Measurements from ENCODE around the gene AATF.

GRCh38 chr17:36944553-36944952 lies 4.2 kb upstream of the AATF start:
- TF ChIP-seq, protein P1, sequence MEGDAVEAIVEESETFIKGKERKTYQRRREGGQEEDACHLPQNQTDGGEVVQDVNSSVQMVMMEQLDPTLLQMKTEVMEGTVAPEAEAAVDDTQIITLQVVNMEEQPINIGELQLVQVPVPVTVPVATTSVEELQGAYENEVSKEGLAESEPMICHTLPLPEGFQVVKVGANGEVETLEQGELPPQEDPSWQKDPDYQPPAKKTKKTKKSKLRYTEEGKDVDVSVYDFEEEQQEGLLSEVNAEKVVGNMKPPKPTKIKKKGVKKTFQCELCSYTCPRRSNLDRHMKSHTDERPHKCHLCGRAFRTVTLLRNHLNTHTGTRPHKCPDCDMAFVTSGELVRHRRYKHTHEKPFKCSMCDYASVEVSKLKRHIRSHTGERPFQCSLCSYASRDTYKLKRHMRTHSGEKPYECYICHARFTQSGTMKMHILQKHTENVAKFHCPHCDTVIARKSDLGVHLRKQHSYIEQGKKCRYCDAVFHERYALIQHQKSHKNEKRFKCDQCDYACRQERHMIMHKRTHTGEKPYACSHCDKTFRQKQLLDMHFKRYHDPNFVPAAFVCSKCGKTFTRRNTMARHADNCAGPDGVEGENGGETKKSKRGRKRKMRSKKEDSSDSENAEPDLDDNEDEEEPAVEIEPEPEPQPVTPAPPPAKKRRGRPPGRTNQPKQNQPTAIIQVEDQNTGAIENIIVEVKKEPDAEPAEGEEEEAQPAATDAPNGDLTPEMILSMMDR (IDR thresholded peaks at IDR 0.05) = no peak
- no peak for TF ChIP-seq POLR2A (IDR thresholded peaks at IDR 0.05)

Data from ovary (tissue), 3 donors.